Ramos (cell line): ENCODE results near the gene TMED10.

Source experiments
- in situ Hi-C: fragments of 300-500 bp; cut with MboI; formaldehyde crosslinking; loops from one replicate; pipeline ENCODE4 v1.14.3; 2022; ENCODE audit warnings: low sequenced_read_pairs; ENCODE audit not compliant: unreplicated experiment

Gene TMED10

GRCh38 chr14:75176142-75176820 is at the start of gene TMED10:
TMED10 (minus strand) TSS chr14:75176612; CDS start chr14:75176579, 33 bp downstream.
- in situ Hi-C loops, result no loop called here

- in situ Hi-C loops, result no loop called here
Measured at GRCh38 chr14:75224561-75224960, 48.1 kb upstream of the TMED10 start.

GRCh38 chr14:75223664-75224154 is 47.3 kb upstream of the TMED10 start:
- in situ Hi-C loops, result no loop called here

GRCh38 chr14:75222208-75222701 is 45.8 kb upstream of the TMED10 start:
- in situ Hi-C loops, result no loop called here

GRCh38 chr14:75221797-75222196 is 45.4 kb upstream of the TMED10 start:
- in situ Hi-C loops, result no loop called here

GRCh38 chr14:75220156-75220555 is 43.7 kb upstream of the TMED10 start:
- in situ Hi-C loops, result no loop called here

- in situ Hi-C loops, result no loop called here
Measured at GRCh38 chr14:75217508-75218206, 41.2 kb upstream of the TMED10 start.

- in situ Hi-C loops, result no loop called here
Measured at GRCh38 chr14:75216427-75217006, 40.1 kb upstream of the TMED10 start.

- in situ Hi-C loops, result no loop called here
Measured at GRCh38 chr14:75215520-75215919, 39.1 kb upstream of the TMED10 start.

- in situ Hi-C loops, result no loop called here
Measured at GRCh38 chr14:75214558-75214957, 38.1 kb upstream of the TMED10 start.

- in situ Hi-C loops, result no loop called here
Measured at GRCh38 chr14:75213172-75213571, 36.8 kb upstream of the TMED10 start.

GRCh38 chr14:75208843-75209242 is 32.4 kb upstream of the TMED10 start:
- in situ Hi-C loops, result no loop called here

- in situ Hi-C loops, result no loop called here
Measured at GRCh38 chr14:75206190-75206589, 29.8 kb upstream of the TMED10 start.

- in situ Hi-C loops, result no loop called here
Measured at GRCh38 chr14:75205591-75205990, 29.2 kb upstream of the TMED10 start.

GRCh38 chr14:75204116-75204515 is 27.7 kb upstream of the TMED10 start:
- in situ Hi-C loops, result no loop called here

GRCh38 chr14:75202657-75203056 is 26.2 kb upstream of the TMED10 start:
- in situ Hi-C loops, result no loop called here

- in situ Hi-C loops, result no loop called here
Measured at GRCh38 chr14:75201087-75201486, 24.7 kb upstream of the TMED10 start.

- in situ Hi-C loops, result no loop called here
Measured at GRCh38 chr14:75200451-75200850, 24.0 kb upstream of the TMED10 start.

GRCh38 chr14:75198291-75198933 is 22.0 kb upstream of the TMED10 start:
- in situ Hi-C loops, result no loop called here

GRCh38 chr14:75197338-75197737 is 20.9 kb upstream of the TMED10 start:
- in situ Hi-C loops, result no loop called here

- in situ Hi-C loops, result no loop called here
Measured at GRCh38 chr14:75196468-75196867, 20.1 kb upstream of the TMED10 start.
